IMR-90 (cell line): ENCODE results near the gene ACSL3. TPM values are rescaled to one million over a fixed set of nuclear protein-coding genes. Genes with fewer than 3 reads are reported as not detected.
A peak's percentile ranks its signal among the peaks of the same experiment; 100 is the strongest.

ENCODE experiments used
- ATAC-seq: fragments of 200-7000 bp; cut with Tn5 transposase; 2 replicates; pipeline ENCODE4 v1.9.1; 2020; ENCODE audit warnings: low read depth, mild to moderate bottlenecking, moderate library complexity
- BruUV-seq: library from RNA; stranded (reverse); fragments of 400-500 nt; replicated peaks from 2 replicates; lab custom pipeline; 2021; lab: Mats Ljungman, UMichigan
- CTCF ChIA-PET: fragments of 300-600 bp; formaldehyde crosslinking; extraction: SDS; loops from one replicate; lab custom pipeline; 2021; ENCODE audit warnings: antibody characterized with exemption; lab: Yijun Ruan, JAX
- POLR2A ChIA-PET: fragments of 300-600 bp; sonication (Branson Sonifier 250); formaldehyde crosslinking; loops from one replicate; lab custom pipeline; 2022; ENCODE audit warnings: antibody characterized with exemption; ENCODE audit not compliant: unreplicated experiment; lab: Charles Lee
- DNase-seq: peaks from one replicate; pipeline ENCODE4 v3.0.0; 2013
- H2AFZ ChIP-seq: replicated peaks from 2 replicates; pipeline ENCODE3; 2013; ENCODE audit warnings: low read length, mild to moderate bottlenecking; ENCODE audit not compliant: poor library complexity
- H2AK5ac ChIP-seq: 2 replicates; pipeline ENCODE4 v1.6.1; 2013; ENCODE audit warnings: low read depth, low read length, inconsistent platforms
- H2AK9ac ChIP-seq: replicated peaks from 2 replicates; pipeline ENCODE3; 2013; ENCODE audit warnings: mild to moderate bottlenecking, low read depth, low read length, moderate library complexity; ENCODE audit not compliant: poor library complexity
- H2BK120ac ChIP-seq: 2 replicates; pipeline ENCODE4 v1.6.1; 2013; ENCODE audit warnings: low read depth, low read length, inconsistent platforms
- H2BK15ac ChIP-seq: 3 replicates; pipeline ENCODE4 v1.6.1; 2013; ENCODE audit warnings: low read depth, low read length, inconsistent platforms
- H2BK20ac ChIP-seq: 2 replicates; pipeline ENCODE4 v1.6.1; 2013; ENCODE audit warnings: low read depth, mild to moderate bottlenecking, inconsistent platforms, low read length, moderate library complexity
- H2BK5ac ChIP-seq: 2 replicates; pipeline ENCODE4 v1.6.1; 2013; ENCODE audit warnings: mild to moderate bottlenecking, low read depth, low read length, inconsistent platforms; ENCODE audit not compliant: poor library complexity, severe bottlenecking
- H3K14ac ChIP-seq: replicated peaks from 2 replicates; pipeline ENCODE4 v1.6.1; 2013; ENCODE audit warnings: low read depth, low read length, inconsistent platforms
- H3K18ac ChIP-seq: 2 replicates; pipeline ENCODE4 v1.6.1; 2013; ENCODE audit warnings: low read depth, low read length, control low read depth
- H3K23ac ChIP-seq: 2 replicates; pipeline ENCODE4 v1.6.1; 2013; ENCODE audit warnings: low read depth, low read length, inconsistent platforms
- H3K27ac ChIP-seq: 2 replicates; pipeline ENCODE4 v1.5.1; 2013; ENCODE audit warnings: mild to moderate bottlenecking, control low read depth, low read length; ENCODE audit not compliant: insufficient read depth
- H3K27me3 ChIP-seq: 2 replicates; pipeline ENCODE4 v1.6.1; 2013; ENCODE audit warnings: low read length; ENCODE audit not compliant: control insufficient read depth, insufficient read depth
- H3K36me3 ChIP-seq: 2 replicates; pipeline ENCODE4 v1.6.1; 2013; ENCODE audit warnings: low read length, mixed read lengths; ENCODE audit not compliant: control insufficient read depth, insufficient read depth
- H3K4ac ChIP-seq: 2 replicates; pipeline ENCODE4 v1.6.1; 2013; ENCODE audit warnings: low read depth, low read length, inconsistent platforms
- H3K4me1 ChIP-seq: 2 replicates; pipeline ENCODE4 v1.6.1; 2013; ENCODE audit warnings: low read length, mixed read lengths; ENCODE audit not compliant: control insufficient read depth, insufficient read depth
- H3K4me2 ChIP-seq: 2 replicates; pipeline ENCODE4 v1.6.1; 2013; ENCODE audit warnings: low read depth, mild to moderate bottlenecking, control low read depth, low read length, moderate library complexity
- H3K4me3 ChIP-seq: 2 replicates; pipeline ENCODE4 v1.5.1; 2013; ENCODE audit warnings: low read depth, mild to moderate bottlenecking, control low read depth, low read length, moderate library complexity; ENCODE audit not compliant: insufficient read depth
- H3K56ac ChIP-seq: 2 replicates; pipeline ENCODE4 v1.6.1; 2013; ENCODE audit warnings: low read length, inconsistent platforms; ENCODE audit not compliant: insufficient read depth; ENCODE audit errors: extremely low read depth
- H3K79me1 ChIP-seq, 2 experiments: 2 replicates each; pipeline ENCODE4 v1.6.1; 2013; ENCODE audit warnings: low read length in 2 of 2, inconsistent platforms in 1 of 2, low read depth in 1 of 2
- H3K9ac ChIP-seq: 2 replicates; pipeline ENCODE4 v1.6.1; 2013; ENCODE audit warnings: low read depth, low read length, control low read depth
- H3K9me1 ChIP-seq: 2 replicates; pipeline ENCODE4 v1.6.1; 2013; ENCODE audit warnings: low read length, inconsistent platforms; ENCODE audit not compliant: insufficient read depth
- H3K9me3 ChIP-seq: 2 replicates; pipeline ENCODE4 v1.6.1; 2013; ENCODE audit warnings: low read length; ENCODE audit not compliant: control insufficient read depth, insufficient read depth
- H4K20me1 ChIP-seq: 2 replicates; pipeline ENCODE4 v1.6.1; 2013; ENCODE audit warnings: low read length, inconsistent platforms; ENCODE audit not compliant: insufficient read depth
- H4K5ac ChIP-seq: 2 replicates; pipeline ENCODE4 v1.6.1; 2013; ENCODE audit warnings: mild to moderate bottlenecking, low read depth, low read length, control low read depth
- H4K8ac ChIP-seq, 2 experiments: 2 replicates each; pipeline ENCODE4 v1.6.1; 2013; ENCODE audit warnings: low read depth in 2 of 2, low read length in 2 of 2, control low read depth in 1 of 2, inconsistent platforms in 1 of 2
- H4K91ac ChIP-seq: 2 replicates; pipeline ENCODE4 v1.6.1; 2013; ENCODE audit warnings: low read depth, low read length, inconsistent platforms; ENCODE audit not compliant: insufficient read depth
- BHLHE40 ChIP-seq: fragments of 150-350 bp; IDR thresholded peaks from 2 replicates; pipeline ENCODE4 v1.6.1; 2016; ENCODE audit warnings: mild to moderate bottlenecking, low read depth, low read length
- CEBPB ChIP-seq: IDR thresholded peaks from 2 replicates; pipeline ENCODE4 v1.6.1; 2012; ENCODE audit warnings: low read depth, low read length, improper control_type of control experiment
- CHD1 ChIP-seq: IDR thresholded peaks from 2 replicates; pipeline ENCODE4 v1.6.1; 2012; ENCODE audit warnings: low read depth, low read length, improper control_type of control experiment
- CTCF ChIP-seq: conservative IDR thresholded peaks from 2 replicates; pipeline ENCODE4 v1.5.1; 2012; ENCODE audit warnings: mild to moderate bottlenecking, low read depth, low read length, improper control_type of control experiment
- ELK1 ChIP-seq: fragments of 150-350 bp; IDR thresholded peaks from 2 replicates; pipeline ENCODE4 v1.6.1; 2016; ENCODE audit warnings: low read depth, mild to moderate bottlenecking, low read length, moderate library complexity, borderline replicate concordance
- FOS ChIP-seq: fragments of 150-350 bp; IDR thresholded peaks from 2 replicates; pipeline ENCODE4 v1.6.1; 2016; ENCODE audit warnings: low read depth, low read length
- MAFK ChIP-seq: IDR thresholded peaks from 2 replicates; pipeline ENCODE4 v1.6.1; 2012; ENCODE audit warnings: low read depth, low read length, improper control_type of control experiment
- MAZ ChIP-seq: IDR thresholded peaks from 2 replicates; pipeline ENCODE4 v1.6.1; 2012; ENCODE audit warnings: low read depth, mild to moderate bottlenecking, low read length, improper control_type of control experiment, moderate library complexity, borderline replicate concordance
- MXI1 ChIP-seq: IDR thresholded peaks from 2 replicates; pipeline ENCODE4 v1.6.1; 2012; ENCODE audit warnings: low read depth, mild to moderate bottlenecking, low read length, moderate library complexity, borderline replicate concordance
- NFE2L2 ChIP-seq: fragments of 150-350 bp; IDR thresholded peaks from 2 replicates; pipeline ENCODE4 v1.6.1; 2016; ENCODE audit warnings: low read depth, mild to moderate bottlenecking, low read length
- POLR2A ChIP-seq: IDR thresholded peaks from 2 replicates; pipeline ENCODE4 v1.6.1; 2012; ENCODE audit warnings: mild to moderate bottlenecking, low read depth, low read length
- RAD21 ChIP-seq: IDR thresholded peaks from 2 replicates; pipeline ENCODE4 v1.6.1; 2012; ENCODE audit warnings: low read length, improper control_type of control experiment
- RCOR1 ChIP-seq: IDR thresholded peaks from 2 replicates; pipeline ENCODE4 v1.6.1; 2012; ENCODE audit warnings: mild to moderate bottlenecking, low read length, improper control_type of control experiment; ENCODE audit not compliant: insufficient replicate concordance
- RFX5 ChIP-seq: IDR thresholded peaks from 2 replicates; pipeline ENCODE4 v1.8.0; 2012; ENCODE audit warnings: low read depth, mild to moderate bottlenecking, low read length, moderate library complexity
- SMC3 ChIP-seq: fragments of 150-350 bp; IDR thresholded peaks from 2 replicates; pipeline ENCODE4 v1.6.1; 2016; ENCODE audit warnings: low read depth, mild to moderate bottlenecking, antibody characterized with exemption, low read length, moderate library complexity
- WGBS, 2 experiments: methylation state at CpG; one replicate each; pipeline versions ENCODE4 v1.1.5 to v1.1.7; 2013; ENCODE audit warnings: missing lambda C conversion rate in 2 of 2; ENCODE audit not compliant: insufficient read length in 1 of 2; ENCODE audit errors: extremely low coverage in 2 of 2; 5-methylcytosine and 5-hydroxymethylcytosine counted together
- dilution Hi-C: fragments of 300-500 bp; cut with HindIII; formaldehyde crosslinking; loops from one replicate; pipeline ENCODE4 v1.14.3; 2018; ENCODE audit warnings: low sequenced_read_pairs; ENCODE audit not compliant: unreplicated experiment
- in situ Hi-C: fragments of 300-500 bp; cut with MboI; formaldehyde crosslinking; loops from 3 replicates; pipeline ENCODE4 v1.14.3; 2019; ENCODE audit warnings: low sequenced_read_pairs, inconsistent platforms, mixed read lengths
- intact Hi-C: fragments of 100-400 bp; cut with micrococcal nuclease; formaldehyde crosslinking; loops from 2 replicates; pipeline ENCODE4 v1.10.0; 2022
- polyA plus RNA-seq, 3 experiments: library from polyadenylated mRNA; depleted of rRNA; stranded (reverse); fragments of >200 nt; gene quantifications; 2 replicates each; pipeline ENCODE4 v1.2.3, GENCODE V29; 2012; ENCODE audit warnings: low replicate concordance in 1 of 3
- total RNA-seq: library from RNA; depleted of rRNA; stranded (reverse); fragments of >200 nt; gene quantifications from 2 replicates; pipeline ENCODE4 v1.2.3, GENCODE V29; 2012
- TF ChIP-seq, protein P1 (sequence below): fragments of 150-350 bp; IDR thresholded peaks from 2 replicates; pipeline ENCODE4 v1.6.1; 2017; ENCODE audit warnings: mild to moderate bottlenecking, antibody characterized with exemption, low read length, low read depth

ACSL3 gene
- total and polyA plus RNA-seq, 2 of the 4 experiments (the other 2 are of a cell fraction): 31.0 to 84.2 TPM

- ATAC-seq: peak; percentile 98
- peak overlapping the region; percentile 89 for H3K14ac ChIP-seq
- peak overlapping the region; percentile 74 for H2AFZ ChIP-seq
- H2AK9ac ChIP-seq: peak overlapping the region; percentile 75
- H3K4me1 ChIP-seq: peaks cover 7% of the 10 kb centered on the region
- peaks cover 8% of the 10 kb centered on the region; the same call in 1 of the 2 replicates for H3K9me1 ChIP-seq
- peak overlapping the region; percentile 96 for H2AK5ac ChIP-seq
- dilution Hi-C loops (no loop called here), in situ Hi-C loops (no loop called here), intact Hi-C loops (loop anchor here (5.0 kb wide), 2 partner anchors 252 to 267 kb away; no protein-coding TSS in a partner anchor)
- peak overlapping the region; percentile 84 for H3K23ac ChIP-seq
- BruUV-seq: no TSS peak
- peak overlapping the region; percentile 56; the same call in 1 of the 2 replicates for H3K56ac ChIP-seq
- H3K18ac ChIP-seq: peak overlapping the region; percentile 36; the same call in 1 of the 2 replicates
- H3K9me3 ChIP-seq: no peaks in the 10 kb centered on the region
- H4K20me1 ChIP-seq: no peaks in the 10 kb centered on the region
- no peak overlapping the region for H3K4me2 ChIP-seq
- H3K9ac ChIP-seq: no peak overlapping the region
- peak overlapping the region; percentile 97 for H2BK20ac ChIP-seq
- peak overlapping the region; percentile 90; the same call in 2 of the 3 replicates for H2BK15ac ChIP-seq
- peak overlapping the region; percentile 97 for H2BK120ac ChIP-seq
- H3K27ac ChIP-seq: peak overlapping the region; percentile 71
- TF ChIP-seq ELK1 (no peak), MXI1 (peak; percentile 67; the same call in 1 of the 2 replicates), BHLHE40 (peak; percentile 5; the same call in 1 of the 2 replicates), POLR2A (no peak), MAZ (no peak), NFE2L2 (no peak), CEBPB (no peak), RFX5 (no peak), FOS (no peak), MAFK (no peak), CTCF (peak; percentile 55), CHD1 (no peak), SMC3 (peak; percentile 57), RAD21 (peak; percentile 67), RCOR1 (no peak)
- TF ChIP-seq, protein P1, sequence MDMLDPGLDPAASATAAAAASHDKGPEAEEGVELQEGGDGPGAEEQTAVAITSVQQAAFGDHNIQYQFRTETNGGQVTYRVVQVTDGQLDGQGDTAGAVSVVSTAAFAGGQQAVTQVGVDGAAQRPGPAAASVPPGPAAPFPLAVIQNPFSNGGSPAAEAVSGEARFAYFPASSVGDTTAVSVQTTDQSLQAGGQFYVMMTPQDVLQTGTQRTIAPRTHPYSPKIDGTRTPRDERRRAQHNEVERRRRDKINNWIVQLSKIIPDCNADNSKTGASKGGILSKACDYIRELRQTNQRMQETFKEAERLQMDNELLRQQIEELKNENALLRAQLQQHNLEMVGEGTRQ: no peak
- H4K8ac ChIP-seq: peak overlapping the region; percentile 44 to 82; a peak in 3 of 4 replicates
- H3K79me1 ChIP-seq: no peaks in the 10 kb centered on the region
- H3K36me3 ChIP-seq: no peaks in the 10 kb centered on the region
- no peak overlapping the region for H3K4me3 ChIP-seq
- peak overlapping the region; percentile 93 for H3K4ac ChIP-seq
- peak overlapping the region; percentile 97 for H4K91ac ChIP-seq
- POLR2A ChIA-PET: no interaction called here
- no peaks in the 10 kb centered on the region for H3K27me3 ChIP-seq
- peak; percentile 87 for DNase-seq
- 29% methylated on average over 2 of the region's 4 CpGs; no CpG with 5 or more reads in 1 of the 2 experiments for WGBS, 2 experiments
- CTCF ChIA-PET: interaction anchor here (0.6 to 2.0 kb wide), 15 partner anchors 9 to 783 kb away, joined by 3 to 8 read pairs (median 4); no protein-coding TSS in a partner anchor
- peak overlapping the region; percentile 33; the same call in 1 of the 2 replicates for H4K5ac ChIP-seq
- H2BK5ac ChIP-seq: peak overlapping the region; percentile 80
Observed at GRCh38 chr2:222959358-222959757, 98.5 kb downstream of the ACSL3 start.
